GM21717 (cell line): ENCODE data around the gene CD177.
"Not testable (repeated sequence)": the region's sequence is repeated elsewhere in the genome, so short reads cannot be mapped to it uniquely, and the experiment has no call there.

Experiments
- ATAC-seq: cut with Tn5 transposase; IDR thresholded peaks from one replicate; pipeline ENCODE4 v1.9.1; 2021; ENCODE audit warnings: mild to moderate bottlenecking, moderate library complexity; ENCODE audit not compliant: unreplicated experiment

The CD177 gene

GRCh38 chr19:43380008-43380407 is 26.5 kb downstream of the CD177 start:
- no peak for ATAC-seq

- ATAC-seq, result no peak
Observed at GRCh38 chr19:43380771-43381386, 27.4 kb downstream of the CD177 start.

GRCh38 chr19:43382586-43383216 is 29.2 kb downstream of the CD177 start:
- ATAC-seq, result not testable (repeated sequence)

- not testable (repeated sequence) for ATAC-seq
Observed at GRCh38 chr19:43383254-43383653, 29.8 kb downstream of the CD177 start.

GRCh38 chr19:43383759-43384158 is 30.3 kb downstream of the CD177 start:
- not testable (repeated sequence) for ATAC-seq

- not testable (repeated sequence) for ATAC-seq
Observed at GRCh38 chr19:43390903-43391551, 37.5 kb downstream of the CD177 start.

GRCh38 chr19:43391552-43391935 is 38.1 kb downstream of the CD177 start:
- ATAC-seq, result not testable (repeated sequence)

GRCh38 chr19:43393501-43393900 is 40.0 kb downstream of the CD177 start:
- ATAC-seq, result not testable (repeated sequence)

GRCh38 chr19:43395561-43395960 is 42.1 kb downstream of the CD177 start:
- no peak for ATAC-seq

- ATAC-seq, result no peak
Observed at GRCh38 chr19:43406297-43406696, 52.8 kb downstream of the CD177 start.

GRCh38 chr19:43407416-43408005 is 54.0 kb downstream of the CD177 start:
- ATAC-seq, result no peak

GRCh38 chr19:43408043-43408442 is 54.6 kb downstream of the CD177 start:
- ATAC-seq, result no peak

- no peak for ATAC-seq
Observed at GRCh38 chr19:43409415-43409814, 55.9 kb downstream of the CD177 start.

- ATAC-seq, result no peak
Observed at GRCh38 chr19:43412441-43412840, 59.0 kb downstream of the CD177 start.
